Fibroblast of mammary gland (primary cell): ENCODE measurements around the gene CTBP1.
A peak's percentile ranks its signal among the peaks of the same experiment; 100 is the strongest.

Source experiments
- DNase-seq: peaks from one replicate; pipeline ENCODE4 v3.0.0-alpha.2; 2010; ENCODE audit warnings: low read depth
- H3K4me3 ChIP-seq: 2 replicates; pipeline ENCODE4 v1.5.1; 2011; ENCODE audit warnings: low read depth, mild to moderate bottlenecking, low read length, moderate library complexity; ENCODE audit not compliant: control insufficient read depth
- CTCF ChIP-seq: conservative IDR thresholded peaks from 2 replicates; pipeline ENCODE4 v1.5.1; 2011; ENCODE audit warnings: low read depth, low read length, inconsistent platforms; ENCODE audit not compliant: control insufficient read depth, insufficient read depth

Gene CTBP1

GRCh38 chr4:1234309-1234695, 14.6 kb downstream of the CTBP1 start:
- H3K4me3 ChIP-seq, result no peak overlapping the region
- TF ChIP-seq CTCF, result no peak
- peak; percentile 77 for DNase-seq

- peak; percentile 54 for TF ChIP-seq CTCF
- DNase-seq, result peak; percentile 60
- H3K4me3 ChIP-seq, result no peak overlapping the region
Observed at GRCh38 chr4:1233641-1234308, 15.2 kb downstream of the CTBP1 start.

GRCh38 chr4:1232661-1233621, 16.0 kb downstream of the CTBP1 start:
- TF ChIP-seq CTCF, result no peak
- H3K4me3 ChIP-seq, result no peak overlapping the region
- DNase-seq, result peak; percentile 45

GRCh38 chr4:1231637-1232360, 17.1 kb downstream of the CTBP1 start:
- H3K4me3 ChIP-seq, result no peak overlapping the region
- TF ChIP-seq CTCF, result no peak
- peak; percentile 54 for DNase-seq

- H3K4me3 ChIP-seq, result no peak overlapping the region
- no peak for TF ChIP-seq CTCF
- DNase-seq, result no peak
Observed at GRCh38 chr4:1230971-1231636, 17.8 kb downstream of the CTBP1 start.

GRCh38 chr4:1230316-1230715, 18.6 kb downstream of the CTBP1 start:
- no peak for DNase-seq
- TF ChIP-seq CTCF, result no peak
- no peak overlapping the region for H3K4me3 ChIP-seq
